Trophoblast cell (in vitro differentiated cells and primary cell): ENCODE measurements around the gene USP47.

Experiments used
- DNase-seq, 2 donors: peaks; one replicate each; pipeline ENCODE4 v3.0.0-alpha.2; 2016
- H2AFZ ChIP-seq: 2 replicates; pipeline ENCODE4 v1.6.1; 2013; ENCODE audit warnings: low read length, moderate library complexity, mild to moderate bottlenecking; ENCODE audit not compliant: insufficient read depth, poor library complexity
- H2AK5ac ChIP-seq: 2 replicates; pipeline ENCODE4 v1.6.1; 2013; ENCODE audit warnings: mild to moderate bottlenecking, low read length
- H2BK120ac ChIP-seq: 2 replicates; pipeline ENCODE4 v1.6.1; 2013; ENCODE audit warnings: low read length, mild to moderate bottlenecking, moderate library complexity; ENCODE audit not compliant: insufficient read depth, poor library complexity
- H2BK12ac ChIP-seq: 2 replicates; pipeline ENCODE4 v1.6.1; 2013; ENCODE audit warnings: mild to moderate bottlenecking, low read length, moderate library complexity
- H2BK5ac ChIP-seq: 2 replicates; pipeline ENCODE4 v1.6.1; 2013; ENCODE audit warnings: low read length, low read depth, moderate library complexity, mild to moderate bottlenecking; ENCODE audit not compliant: poor library complexity
- H3K14ac ChIP-seq: 2 replicates; pipeline ENCODE4 v1.6.1; 2013; ENCODE audit warnings: mild to moderate bottlenecking, low read length
- H3K18ac ChIP-seq: 2 replicates; pipeline ENCODE4 v1.6.1; 2013; ENCODE audit warnings: mild to moderate bottlenecking, low read length
- H3K23ac ChIP-seq: 2 replicates; pipeline ENCODE4 v1.6.1; 2013; ENCODE audit warnings: low read length
- H3K27ac ChIP-seq: 2 replicates; pipeline ENCODE4 v1.5.1; 2013; ENCODE audit warnings: low read depth, mild to moderate bottlenecking, inconsistent platforms, low read length, moderate library complexity
- H3K27me3 ChIP-seq: 2 replicates; pipeline ENCODE4 v1.6.1; 2013; ENCODE audit warnings: inconsistent platforms, mild to moderate bottlenecking, low read length, moderate library complexity; ENCODE audit not compliant: insufficient read depth
- H3K36me3 ChIP-seq, 2 experiments: 1 replicate in 1 of 2; 2 replicates in 1 of 2; pipeline ENCODE4 v1.6.1; 2013; ENCODE audit warnings: low read length in 2 of 2, mild to moderate bottlenecking in 2 of 2, moderate library complexity in 1 of 2; ENCODE audit not compliant: insufficient read depth in 2 of 2, control insufficient read depth in 1 of 2
- H3K4ac ChIP-seq: 2 replicates; pipeline ENCODE4 v1.6.1; 2013; ENCODE audit warnings: low read depth, mild to moderate bottlenecking, low read length, moderate library complexity
- H3K4me1 ChIP-seq, 2 experiments: 1 replicate in 1 of 2; 2 replicates in 1 of 2; pipeline ENCODE4 v1.6.1; 2013; ENCODE audit warnings: low read length in 2 of 2, mild to moderate bottlenecking in 2 of 2, moderate library complexity in 1 of 2; ENCODE audit not compliant: insufficient read depth in 2 of 2, control insufficient read depth in 1 of 2
- H3K4me2 ChIP-seq: 2 replicates; pipeline ENCODE4 v1.6.1; 2013; ENCODE audit warnings: inconsistent platforms, mild to moderate bottlenecking, low read length, moderate library complexity
- H3K4me3 ChIP-seq: 2 replicates; pipeline ENCODE4 v1.5.1; 2013; ENCODE audit warnings: mild to moderate bottlenecking, low read depth, low read length, inconsistent platforms
- H3K79me1 ChIP-seq: one replicate; pipeline ENCODE4 v1.6.1; 2013; ENCODE audit warnings: low read length
- H3K79me2 ChIP-seq: 2 replicates; pipeline ENCODE4 v1.6.1; 2013; ENCODE audit warnings: low read length, mild to moderate bottlenecking; ENCODE audit not compliant: control insufficient read depth, insufficient read depth, poor library complexity
- H3K9ac ChIP-seq: 2 replicates; pipeline ENCODE4 v1.6.1; 2013; ENCODE audit warnings: mild to moderate bottlenecking, low read length
- H3K9me3 ChIP-seq: 2 replicates; pipeline ENCODE4 v1.6.1; 2013; ENCODE audit warnings: low read depth, mild to moderate bottlenecking, control low read depth, inconsistent platforms, low read length; ENCODE audit not compliant: insufficient read depth
- H4K12ac ChIP-seq: 2 replicates; pipeline ENCODE4 v1.6.1; 2013; ENCODE audit warnings: low read depth, mild to moderate bottlenecking, low read length, moderate library complexity
- H4K8ac ChIP-seq: 2 replicates; pipeline ENCODE4 v1.6.1; 2013; ENCODE audit warnings: low read depth, mild to moderate bottlenecking, low read length, moderate library complexity
- H4K91ac ChIP-seq: one replicate; pipeline ENCODE4 v1.6.1; 2013; ENCODE audit warnings: low read depth, mild to moderate bottlenecking, low read length, moderate library complexity
- WGBS: extraction: QIAGEN DNeasy Blood & Tissue Kit; methylation state at CpG from one replicate; pipeline ENCODE4 v1.1.7; 2013; ENCODE audit warnings: missing lambda C conversion rate; ENCODE audit not compliant: insufficient read length, insufficient coverage; ENCODE audit errors: extremely low coverage; 5-methylcytosine and 5-hydroxymethylcytosine counted together

The USP47 gene

GRCh38 chr11:11982461-11982860 lies 140.7 kb downstream of the USP47 start:
- H4K12ac ChIP-seq, result no peak overlapping the region
- H3K14ac ChIP-seq, result no peak overlapping the region
- no peaks in the 10 kb centered on the region for H3K27me3 ChIP-seq
- peaks cover 2% of the 10 kb centered on the region for H3K9me3 ChIP-seq
- no peak overlapping the region for H3K18ac ChIP-seq
- H2AFZ ChIP-seq, result no peak overlapping the region
- peaks cover 12% of the 10 kb centered on the region for H3K79me1 ChIP-seq
- no peak overlapping the region for H4K91ac ChIP-seq
- H2BK5ac ChIP-seq, result no peak overlapping the region
- no peak overlapping the region for H3K9ac ChIP-seq
- no peak for DNase-seq
- WGBS, result no CpG with 5 or more reads among the region's 10 CpGs
- H3K4me2 ChIP-seq, result no peak overlapping the region
- no peak overlapping the region for H3K23ac ChIP-seq
- no peaks in the 10 kb centered on the region for H3K79me2 ChIP-seq
- no peak overlapping the region for H2AK5ac ChIP-seq
- no peak overlapping the region for H3K27ac ChIP-seq
- H3K4me3 ChIP-seq, result no peak overlapping the region
- H4K8ac ChIP-seq, result no peak overlapping the region
- H3K4ac ChIP-seq, result no peak overlapping the region
- peaks cover 7% of the 10 kb centered on the region in 2 experiments for H3K36me3 ChIP-seq
- no peak overlapping the region for H2BK120ac ChIP-seq
- H3K4me1 ChIP-seq, result peaks cover 33 to 34% of the 10 kb centered on the region in 2 experiments
- H2BK12ac ChIP-seq, result no peak overlapping the region

- Histone ChIP-seq H3K18ac (no peak overlapping the region), H4K91ac (no peak overlapping the region), H4K12ac (no peak overlapping the region), H3K79me2 (no peaks in the 10 kb centered on the region), H3K79me1 (peaks cover 10% of the 10 kb centered on the region), H3K14ac (no peak overlapping the region), H3K27ac (no peak overlapping the region), H3K23ac (no peak overlapping the region), H3K4me3 (no peak overlapping the region), H4K8ac (no peak overlapping the region), H2BK12ac (no peak overlapping the region), H3K4ac (no peak overlapping the region), H2AK5ac (no peak overlapping the region), H3K4me2 (no peak overlapping the region), H3K36me3 (peaks cover 7% of the 10 kb centered on the region in 2 experiments), H3K27me3 (no peaks in the 10 kb centered on the region), H3K9me3 (peaks cover 2% of the 10 kb centered on the region), H2BK120ac (no peak overlapping the region), H3K9ac (no peak overlapping the region), H2AFZ (no peak overlapping the region), H2BK5ac (no peak overlapping the region), H3K4me1 (peaks cover 30 to 31% of the 10 kb centered on the region in 2 experiments)
- no CpG with 5 or more reads among the region's 2 CpGs for WGBS
- DNase-seq, result no peak
These were observed 141.2 kb downstream of the USP47 start for GRCh38 chr11:11982975-11983374.

GRCh38 chr11:11983427-11983826 lies 141.7 kb downstream of the USP47 start:
- no peak overlapping the region for H2AK5ac ChIP-seq
- no peak overlapping the region for H2BK120ac ChIP-seq
- H2BK5ac ChIP-seq, result no peak overlapping the region
- H3K4me1 ChIP-seq, result peaks cover 32 to 34% of the 10 kb centered on the region in 2 experiments
- no peak for DNase-seq
- no peak overlapping the region for H3K4me3 ChIP-seq
- no peak overlapping the region for H3K4ac ChIP-seq
- no peak overlapping the region for H4K8ac ChIP-seq
- H3K18ac ChIP-seq, result no peak overlapping the region
- H3K27me3 ChIP-seq, result no peaks in the 10 kb centered on the region
- H4K91ac ChIP-seq, result no peak overlapping the region
- peaks cover 2% of the 10 kb centered on the region for H3K9me3 ChIP-seq
- peaks cover 7% of the 10 kb centered on the region in 2 experiments for H3K36me3 ChIP-seq
- no peaks in the 10 kb centered on the region for H3K79me2 ChIP-seq
- H3K9ac ChIP-seq, result no peak overlapping the region
- H3K14ac ChIP-seq, result no peak overlapping the region
- H3K4me2 ChIP-seq, result no peak overlapping the region
- no CpG with 5 or more reads among the region's 5 CpGs for WGBS
- no peak overlapping the region for H3K23ac ChIP-seq
- H3K79me1 ChIP-seq, result peaks cover 10% of the 10 kb centered on the region
- H4K12ac ChIP-seq, result no peak overlapping the region
- no peak overlapping the region for H3K27ac ChIP-seq
- no peak overlapping the region for H2AFZ ChIP-seq
- no peak overlapping the region for H2BK12ac ChIP-seq

GRCh38 chr11:11984563-11984962 lies 142.8 kb downstream of the USP47 start:
- Histone ChIP-seq H2BK5ac (no peak overlapping the region), H3K9me3 (peaks cover 5% of the 10 kb centered on the region), H3K27ac (no peak overlapping the region), H3K9ac (no peak overlapping the region), H3K23ac (no peak overlapping the region), H4K8ac (no peak overlapping the region), H2BK120ac (no peak overlapping the region), H3K4me2 (peak overlapping the region; percentile 9), H3K14ac (no peak overlapping the region), H2BK12ac (no peak overlapping the region), H3K79me2 (no peaks in the 10 kb centered on the region), H3K18ac (no peak overlapping the region), H3K4me3 (no peak overlapping the region), H3K4ac (no peak overlapping the region), H3K27me3 (no peaks in the 10 kb centered on the region), H4K12ac (no peak overlapping the region), H3K4me1 (peaks cover 28 to 29% of the 10 kb centered on the region in 2 experiments), H4K91ac (no peak overlapping the region), H2AK5ac (no peak overlapping the region), H3K79me1 (peaks cover 9% of the 10 kb centered on the region), H2AFZ (no peak overlapping the region), H3K36me3 (peaks cover 3 to 5% of the 10 kb centered on the region in 2 experiments)
- no CpG with 5 or more reads among the region's 5 CpGs for WGBS
- DNase-seq, result no peak
